ENCODE measurements around the gene STX17. TPM values are rescaled to one million over a fixed set of nuclear protein-coding genes. Genes with fewer than 3 reads are reported as not detected.

STX17 gene
- polyA plus RNA-seq, 2 of the 4 experiments (the other 2 are of a cell fraction): 14.3 to 24.6 TPM

- TF ChIP-seq MAX (IDR thresholded peaks at IDR 0.05): no peak
- no peak for TF ChIP-seq ZNF302 (CRISPR knock-in tag; IDR thresholded peaks at IDR 0.05)
- no peak for TF ChIP-seq CEBPB (IDR thresholded peaks at IDR 0.05)
- no peak for TF ChIP-seq ESRRA (IDR thresholded peaks at IDR 0.05; ENCODE audit: borderline replicate concordance, low read length)
- no peak for TF ChIP-seq CTCF (IDR thresholded peaks at IDR 0.05)
- no peak for TF ChIP-seq EHF (CRISPR knock-in tag; IDR thresholded peaks at IDR 0.05)
- TF ChIP-seq GATA3 (IDR thresholded peaks at IDR 0.05; ENCODE audit: borderline replicate concordance): no peak
- no peak for TF ChIP-seq KDM1A (IDR thresholded peaks at IDR 0.05; ENCODE audit: low read depth)
- TF ChIP-seq FOSL2 (IDR thresholded peaks at IDR 0.05): no peak
- TF ChIP-seq FOSL2 (CRISPR knock-in tag; IDR thresholded peaks at IDR 0.05): no peak
- no peak for TF ChIP-seq SREBF2 (IDR thresholded peaks at IDR 0.05)
- no peak for TF ChIP-seq MAFK (IDR thresholded peaks at IDR 0.05; ENCODE audit: partially characterized antibody)
- no peak for TF ChIP-seq NPAS2 (CRISPR knock-in tag; IDR thresholded peaks at IDR 0.05; ENCODE audit: borderline replicate concordance)
- no peak for TF ChIP-seq HOXB5 (CRISPR knock-in tag; IDR thresholded peaks at IDR 0.05)
- TF ChIP-seq SMC3 (IDR thresholded peaks at IDR 0.05): no peak
- no peak for TF ChIP-seq RCOR1 (IDR thresholded peaks at IDR 0.05; ENCODE audit: low read depth, low read length)
- TF ChIP-seq PBX3 (IDR thresholded peaks at IDR 0.05): no peak
- no peak for TF ChIP-seq JUNB (IDR thresholded peaks at IDR 0.05)
- TF ChIP-seq E2F6 (IDR thresholded peaks at IDR 0.05; ENCODE audit: borderline replicate concordance, low read depth): no peak
- no peak for ATAC-seq
- POLR2A ChIA-PET: no interaction called here
- H3K4me3 ChIP-seq: no peak overlapping the region
- no peaks in the 10 kb centered on the region for H3K4me1 ChIP-seq
- no peaks in the 10 kb centered on the region for H3K9me3 ChIP-seq
- FAIRE-seq: no peak
- 57% methylated on average over 6 of the region's 6 CpGs for WGBS (ENCODE audit: missing lambda C conversion rate)
- CTCF ChIA-PET: interaction anchor here (2.1 kb wide), 1 partner anchor 10 kb away, joined by 6 read pairs; no protein-coding TSS in a partner anchor
- no peak overlapping the region for H3K4me2 ChIP-seq
- no peak for DNase-seq (ENCODE audit: low read depth in 1 of 2, low spot score in 1 of 2)
- no peak overlapping the region for H3K27ac ChIP-seq
Measured at GRCh38 chr9:99895510-99895909, 10.9 kb upstream of the STX17 start.

- ATAC-seq (no peak), FAIRE-seq (no peak)
- no peak for TF ChIP-seq REST (IDR thresholded peaks at IDR 0.05)
- no peak for TF ChIP-seq KDM5A (IDR thresholded peaks at IDR 0.05)
- TF ChIP-seq NFE2L2 (conservative IDR thresholded peaks at IDR 0.05; ENCODE audit: low read length): no peak
- TF ChIP-seq TP53 (CRISPR knock-in tag; IDR thresholded peaks at IDR 0.05): no peak
- no peak for TF ChIP-seq RNF2 (IDR thresholded peaks at IDR 0.05; ENCODE audit: borderline replicate concordance, low read depth)
- TF ChIP-seq ELK1 (IDR thresholded peaks at IDR 0.05; ENCODE audit: low read depth, low read length): no peak
- no peak for TF ChIP-seq RFX5 (IDR thresholded peaks at IDR 0.05)
- no peak for TF ChIP-seq CTCF (IDR thresholded peaks at IDR 0.05)
- TF ChIP-seq FOXS1 (CRISPR knock-in tag; IDR thresholded peaks at IDR 0.05): no peak
- no peak for TF ChIP-seq USF2 (IDR thresholded peaks at IDR 0.05)
Measured at GRCh38 chr9:99896119-99896518, 10.3 kb upstream of the STX17 start.

More at GRCh38 chr9:99896119-99896518, 10.3 kb upstream of the STX17 start:
- DNase-seq (ENCODE audit: low read depth in 1 of 2, low spot score in 1 of 2): no peak
- Histone ChIP-seq H3K4me3 (no peak overlapping the region), H3K9me3 (no peaks in the 10 kb centered on the region), H3K4me1 (no peaks in the 10 kb centered on the region), H3K4me2 (no peak overlapping the region), H3K27ac (no peak overlapping the region)
- CTCF ChIA-PET: interaction anchor here (2.1 kb wide), 1 partner anchor 9 kb away, joined by 6 read pairs; no protein-coding TSS in a partner anchor
- 100% methylated on average over 1 of the region's 2 CpGs for WGBS (ENCODE audit: missing lambda C conversion rate)
- POLR2A ChIA-PET: no interaction called here
